ENCODE measurements around the gene PSENEN.
"Not testable (repeated sequence)": the region's sequence is repeated elsewhere in the genome, so short reads cannot be mapped to it uniquely, and the experiment has no call there.

PSENEN gene

DNA sequence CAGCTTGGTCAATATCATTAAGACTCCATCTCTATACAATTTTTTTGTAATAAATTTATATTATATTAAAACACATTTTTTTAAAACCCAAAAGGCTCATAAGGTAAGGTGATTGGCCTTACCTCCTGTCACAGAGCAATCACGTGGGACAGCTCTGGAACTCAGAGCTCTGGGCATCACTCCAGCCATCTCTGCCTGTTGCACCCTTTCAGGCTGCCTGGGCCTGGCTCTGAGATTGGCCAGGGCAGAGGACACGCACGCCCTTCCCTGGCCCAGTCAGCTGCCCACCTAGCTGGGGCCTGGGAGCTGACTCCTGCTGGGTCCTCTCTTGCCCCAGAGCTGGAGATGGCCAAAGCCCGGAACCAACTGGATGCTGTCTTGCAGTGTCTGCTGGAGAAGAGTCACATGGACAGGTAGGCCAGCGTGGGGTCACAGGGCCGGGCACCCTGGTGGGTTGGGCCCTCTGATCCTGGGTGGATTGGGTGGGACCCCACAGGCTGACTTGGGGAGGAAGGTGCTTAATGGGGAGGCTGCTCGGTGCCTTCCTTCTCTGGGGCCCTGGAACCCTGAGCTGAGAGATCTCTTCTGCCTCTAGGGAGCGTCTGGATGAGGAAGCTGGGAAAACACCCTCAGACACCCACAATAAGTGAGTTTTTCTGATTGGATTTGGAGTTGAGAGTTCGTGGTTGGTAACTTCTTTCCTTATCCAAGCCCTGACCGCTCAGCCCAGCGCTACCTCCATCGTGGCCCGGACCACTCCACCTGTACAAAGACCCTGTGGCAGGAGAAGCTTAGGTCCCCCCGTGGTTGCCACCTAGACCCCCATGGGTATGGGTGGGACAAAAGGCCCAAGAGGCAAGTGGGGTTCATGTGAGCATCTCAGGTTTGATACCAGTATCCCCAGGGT lies 6.6 kb downstream of the PSENEN start:
- no peak for DNase-seq (ENCODE audit: low read depth in 2 of 2)

- no peak for DNase-seq (ENCODE audit: low read depth in 2 of 2)
Measured at GRCh38 chr19:35752746-35753350, 7.4 kb downstream of the PSENEN start.

DNA sequence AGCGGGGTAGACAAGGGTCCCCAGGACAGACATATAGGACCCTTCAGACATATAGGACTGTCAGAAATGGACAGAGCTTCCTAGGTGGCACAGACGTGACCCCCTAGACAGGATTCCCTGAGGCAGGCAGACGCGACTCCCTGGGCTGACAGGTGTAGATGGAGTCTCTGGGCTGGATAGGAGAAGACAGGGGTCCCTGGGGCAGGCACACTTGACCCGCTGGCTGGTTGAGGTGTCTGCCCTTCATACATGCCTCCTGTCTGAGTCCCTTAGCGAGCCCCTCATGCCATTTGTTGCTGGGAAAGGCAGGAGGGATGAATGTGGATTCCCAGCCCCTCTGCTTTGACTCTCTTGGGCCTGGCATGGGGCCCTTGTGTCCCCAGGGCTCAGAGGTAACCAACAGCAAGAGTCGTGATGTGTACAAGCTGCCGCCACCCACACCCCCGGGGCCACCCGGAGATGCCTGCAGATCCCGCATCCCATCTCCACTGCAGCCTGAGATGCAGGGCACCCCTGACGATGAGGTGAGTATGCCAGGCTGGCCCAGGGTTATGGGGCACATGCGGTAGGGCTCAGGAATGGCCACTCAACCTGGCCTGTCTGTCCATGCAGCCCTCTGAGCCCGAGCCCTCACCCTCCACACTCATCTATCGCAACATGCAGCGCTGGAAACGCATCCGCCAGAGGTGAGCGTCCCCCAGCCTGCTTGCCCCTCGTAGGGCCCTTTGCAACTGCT lies 8.4 kb downstream of the PSENEN start:
- DNase-seq (ENCODE audit: low read depth in 2 of 2) = no peak

GRCh38 chr19:35754370-35755130 lies 9.1 kb downstream of the PSENEN start:
- DNase-seq (ENCODE audit: low read depth in 2 of 2) = no peak

DNA sequence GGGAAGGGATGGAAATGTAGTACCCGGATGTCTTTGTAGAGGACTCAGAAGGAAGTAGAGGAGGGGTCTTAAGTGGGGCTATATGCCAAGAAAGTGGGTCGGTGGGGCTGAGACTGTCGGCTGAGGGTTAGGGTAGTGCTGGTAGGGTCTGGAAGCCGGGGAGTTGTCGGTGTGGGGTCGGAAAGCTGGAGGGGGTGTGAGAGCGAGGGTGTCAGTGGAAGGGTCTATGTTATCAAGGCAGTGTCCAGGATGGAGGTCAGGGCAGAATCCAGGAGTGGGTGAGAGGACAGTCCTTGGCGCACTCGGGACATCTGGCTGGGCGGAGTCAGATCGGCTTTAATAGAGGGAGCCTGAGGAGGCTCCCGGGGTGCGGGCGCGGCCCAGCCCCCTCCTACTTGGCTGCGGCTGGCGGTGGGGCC lies 9.7 kb downstream of the PSENEN start:
- DNase-seq (ENCODE audit: low read depth in 2 of 2) = no peak

DNA sequence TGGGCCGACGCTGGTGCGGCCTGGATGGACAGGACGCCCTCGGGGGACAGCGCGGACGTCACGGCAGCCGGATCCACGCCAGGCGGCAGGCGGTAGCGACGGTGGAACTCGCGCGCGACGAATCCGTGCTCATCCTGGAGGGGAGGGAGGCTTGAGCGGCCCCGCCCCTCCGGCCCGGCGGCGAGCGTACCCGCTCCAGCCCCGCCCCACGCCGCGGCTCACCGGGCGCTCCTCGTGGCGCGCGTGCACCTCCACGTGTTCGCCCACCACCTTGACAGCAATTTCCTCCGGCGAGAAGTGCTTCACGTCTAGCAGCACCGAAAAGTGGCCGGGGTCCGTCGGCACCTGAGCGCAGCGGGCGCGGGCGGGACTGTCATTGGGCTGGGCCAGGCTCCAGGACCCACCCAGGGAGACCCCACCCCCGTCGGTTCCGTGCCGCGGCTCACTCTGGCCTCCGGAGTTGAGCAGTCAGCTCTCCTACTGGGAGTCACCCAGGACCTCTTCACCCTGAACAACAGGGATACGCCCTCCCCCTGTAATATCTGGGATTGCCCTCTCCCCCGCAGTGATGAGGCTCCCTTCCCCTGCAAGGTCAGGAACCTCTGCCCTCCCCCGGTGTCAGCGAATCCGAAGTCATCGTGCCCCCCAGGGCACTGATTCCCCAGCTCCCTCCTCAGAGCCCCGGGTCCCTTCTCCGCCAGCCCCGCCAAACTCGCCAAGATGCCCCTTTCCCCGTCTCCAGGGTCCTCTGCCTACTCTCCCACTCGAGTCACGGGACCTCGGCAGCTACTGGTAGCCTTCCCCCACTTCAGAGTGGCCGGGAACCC lies 10.3 kb downstream of the PSENEN start:
- peak in 1 of 2 donors; percentile 50 for DNase-seq (ENCODE audit: low read depth in 2 of 2)

GRCh38 chr19:35756377-35757230 lies 11.2 kb downstream of the PSENEN start, which contains the start of gene HSPB6:
Gene HSPB6 (minus strand): TSS chr19:35757029. CDS start chr19:35757008, 21 bp downstream.
- DNase-seq (ENCODE audit: low read depth in 2 of 2) = no peak

DNA sequence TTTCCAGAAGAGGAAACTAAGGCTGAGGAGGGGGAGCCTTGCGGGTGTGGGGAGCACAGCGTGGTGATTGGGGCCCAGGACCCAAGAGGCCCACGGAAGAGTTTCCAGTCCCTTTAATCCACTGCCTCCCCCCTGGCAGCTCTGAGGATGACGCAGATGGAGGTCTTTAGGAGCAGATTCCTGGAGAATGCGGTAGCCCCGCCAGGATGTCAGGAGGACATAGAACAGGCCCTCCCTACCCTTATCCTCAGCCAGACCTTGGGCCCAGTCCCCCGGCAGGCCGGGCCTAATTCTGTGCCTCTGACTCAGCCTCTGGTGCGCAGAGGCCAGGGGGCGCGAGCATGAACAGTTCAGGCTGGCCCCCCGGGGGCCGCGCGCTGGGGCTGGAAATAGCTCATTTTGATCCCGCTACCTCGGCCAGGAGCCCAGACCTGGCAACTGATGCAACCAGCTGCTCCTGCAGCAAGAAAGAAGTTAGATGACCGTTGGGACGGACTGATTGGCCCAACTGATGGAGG lies 11.8 kb downstream of the PSENEN start:
- DNase-seq (ENCODE audit: low read depth in 2 of 2) = no peak

DNA sequence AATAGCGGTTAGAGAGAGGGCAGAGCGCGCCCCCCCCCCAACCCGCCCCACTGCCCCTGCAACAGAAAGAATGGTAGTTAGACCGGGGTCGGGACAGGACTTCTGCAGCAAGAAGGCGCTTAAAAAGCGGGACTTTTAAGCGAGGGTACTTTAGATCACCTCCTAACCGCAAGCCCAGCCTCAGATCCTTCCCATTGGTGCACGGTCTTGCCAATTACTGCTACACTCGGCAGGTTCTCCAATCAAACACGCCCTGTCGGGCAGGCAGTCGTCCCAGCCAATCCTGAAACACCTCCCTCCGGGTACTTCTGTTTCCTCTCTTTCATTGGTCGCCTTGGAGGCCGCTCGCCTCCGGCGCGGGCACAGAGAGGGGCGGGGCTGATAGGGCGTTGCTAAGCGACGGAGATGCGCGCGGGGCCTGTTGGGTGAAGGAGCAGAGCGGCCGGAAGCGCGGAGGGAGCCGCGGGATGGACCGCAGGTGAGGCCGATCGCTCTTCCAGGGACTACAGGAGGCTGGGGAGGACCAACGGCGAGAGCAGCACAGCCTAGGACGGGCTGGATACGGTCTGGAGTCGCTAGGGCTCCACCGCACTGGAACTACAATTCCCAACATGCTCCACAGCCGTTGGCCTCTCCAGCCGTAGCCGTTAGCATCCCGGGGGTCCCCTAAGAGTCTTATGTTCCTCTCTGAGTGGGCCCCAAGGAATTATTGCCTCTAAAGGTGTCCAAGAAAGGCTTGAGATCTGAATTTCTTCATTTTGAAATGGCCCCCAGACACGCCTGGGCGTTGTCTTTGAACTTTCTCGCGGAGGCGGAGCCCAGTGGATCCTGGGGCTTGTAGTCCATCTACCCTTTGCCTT lies 12.5 kb downstream of the PSENEN start, which contains the start of gene PROSER3:
Gene PROSER3 (plus strand): TSS at position 428 of the 860 bp plus-strand sequence. CDS start 40 bp downstream, at position 468.
- DNase-seq (ENCODE audit: low read depth in 2 of 2) = peak; percentile 96 to 99

DNA sequence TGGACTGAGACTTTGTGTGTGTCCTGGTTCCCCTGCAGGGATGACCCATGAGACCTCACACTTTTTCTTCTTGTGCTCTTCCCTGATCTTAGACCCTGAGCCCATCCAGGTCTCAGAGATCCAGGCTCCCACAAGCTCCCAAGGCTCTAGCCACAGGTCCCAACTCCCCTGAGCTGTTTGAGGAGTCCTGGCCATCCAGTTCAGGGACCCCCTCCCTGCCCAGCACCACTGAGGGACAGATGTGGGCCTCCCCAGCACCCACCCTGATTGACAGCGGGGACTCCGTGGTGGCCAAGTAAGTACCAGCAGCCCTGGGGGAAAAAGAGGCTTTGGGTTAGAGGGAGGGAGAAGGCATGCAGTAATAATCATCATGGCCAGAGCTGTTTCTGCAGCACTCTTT lies 14.2 kb downstream of the PSENEN start:
- DNase-seq (ENCODE audit: low read depth in 2 of 2) = no peak

DNA sequence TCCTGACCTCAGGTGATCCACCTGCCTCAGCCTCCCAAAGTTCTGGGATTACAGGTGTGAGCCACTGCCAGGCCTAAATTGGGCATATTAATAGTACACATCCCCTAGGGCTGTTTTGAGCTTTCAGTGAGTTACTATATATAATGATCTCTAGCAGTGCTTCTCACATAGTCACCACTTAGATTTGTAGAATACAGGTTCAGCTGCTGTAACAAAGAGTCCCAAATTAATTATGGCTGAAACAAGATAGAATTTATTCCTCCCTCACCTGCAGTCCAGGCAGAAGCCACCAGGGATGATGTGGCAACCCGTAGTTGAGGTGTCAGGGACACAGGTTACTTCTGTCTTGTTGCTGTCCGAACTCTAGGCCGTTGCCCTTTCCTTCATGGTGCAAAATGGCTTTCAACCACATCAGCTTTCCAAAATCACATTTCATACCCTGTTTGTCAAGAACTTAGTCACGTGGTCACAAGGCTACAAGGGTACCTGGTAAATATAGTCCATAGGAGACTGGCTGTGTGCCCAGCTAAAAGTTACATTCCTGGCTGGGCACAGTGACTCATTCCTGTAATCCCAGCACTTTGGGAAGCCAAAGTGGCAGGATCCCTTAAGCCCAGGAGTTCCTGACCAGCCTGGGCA lies 15.4 kb downstream of the PSENEN start:
- no peak for DNase-seq (ENCODE audit: low read depth in 2 of 2)

- DNase-seq (ENCODE audit: low read depth in 2 of 2) = no peak
Measured at GRCh38 chr19:35764432-35765315, 19.2 kb downstream of the PSENEN start.

DNA sequence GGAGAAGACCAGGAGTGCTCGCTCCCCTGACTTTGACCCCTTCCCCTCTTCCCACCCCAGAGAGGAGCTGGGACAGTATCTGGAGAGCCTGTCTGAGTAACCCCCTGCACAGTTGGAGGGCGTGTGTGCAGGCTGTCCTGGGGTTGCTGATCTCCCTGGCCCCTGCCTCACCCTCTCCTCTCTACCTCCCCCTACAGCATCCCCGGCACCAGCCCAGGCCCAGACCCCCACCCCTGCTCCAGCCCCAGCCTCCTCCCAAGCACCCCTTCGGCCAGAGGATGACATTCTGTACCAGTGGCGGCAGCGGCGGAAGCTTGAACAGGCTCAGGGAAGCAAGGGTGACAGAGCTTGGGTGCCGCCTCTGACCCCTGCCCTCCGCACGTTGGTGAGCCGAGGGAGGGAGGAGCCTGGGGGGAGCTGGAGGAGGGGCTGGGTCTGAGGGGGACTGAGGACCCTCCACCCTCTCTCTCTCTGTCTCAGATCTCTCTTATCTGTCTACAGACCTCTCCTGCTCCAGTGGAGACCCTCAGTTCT lies 21.2 kb downstream of the PSENEN start:
- DNase-seq (ENCODE audit: low read depth in 2 of 2) = no peak

- no peak for DNase-seq (ENCODE audit: low read depth in 2 of 2)
Measured at GRCh38 chr19:35767288-35768081, 22.0 kb downstream of the PSENEN start.

GRCh38 chr19:35768082-35768421 lies 22.6 kb downstream of the PSENEN start:
- DNase-seq (ENCODE audit: low read depth in 2 of 2) = no peak

GRCh38 chr19:35772362-35772761 lies 26.9 kb downstream of the PSENEN start:
- not testable (repeated sequence) for DNase-seq (ENCODE audit: low read depth in 2 of 2)
